NB4 (cell line): ENCODE measurements around the gene STKLD1.

Experiments used
- TF ChIP-seq, protein P1 (sequence below): IDR thresholded peaks from one replicate; pipeline ENCODE4 v1.5.1; 2012; ENCODE audit warnings: low read depth, low read length
- TF ChIP-seq, protein P2 (sequence below): IDR thresholded peaks from 2 replicates; pipeline ENCODE4 v1.6.1; 2011; ENCODE audit warnings: low read depth, low read length

DNA sequence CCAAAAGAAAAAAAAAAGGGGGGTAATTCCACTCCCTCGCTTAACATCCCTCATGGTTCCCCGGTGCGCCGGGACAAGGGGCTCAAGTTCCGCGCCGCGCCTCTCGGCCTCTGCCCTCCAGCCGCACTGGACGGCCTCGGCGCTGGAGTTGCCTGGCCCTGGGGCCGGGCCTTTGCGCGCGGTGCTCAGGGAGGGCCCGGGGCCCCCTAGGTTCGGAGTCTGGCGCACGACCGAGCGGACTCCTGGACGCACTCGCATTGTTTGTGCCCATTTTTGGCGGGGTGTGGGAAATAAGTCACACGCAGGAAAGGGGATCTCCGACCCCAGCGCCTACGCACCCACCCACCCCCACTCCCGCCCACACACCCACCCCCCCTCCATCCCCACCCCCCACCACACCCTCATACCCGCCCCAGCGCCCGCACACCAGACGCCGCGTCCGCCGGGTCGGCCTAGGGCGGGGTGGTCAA is 28.6 kb upstream of the STKLD1 start:
- TF ChIP-seq, protein P1, sequence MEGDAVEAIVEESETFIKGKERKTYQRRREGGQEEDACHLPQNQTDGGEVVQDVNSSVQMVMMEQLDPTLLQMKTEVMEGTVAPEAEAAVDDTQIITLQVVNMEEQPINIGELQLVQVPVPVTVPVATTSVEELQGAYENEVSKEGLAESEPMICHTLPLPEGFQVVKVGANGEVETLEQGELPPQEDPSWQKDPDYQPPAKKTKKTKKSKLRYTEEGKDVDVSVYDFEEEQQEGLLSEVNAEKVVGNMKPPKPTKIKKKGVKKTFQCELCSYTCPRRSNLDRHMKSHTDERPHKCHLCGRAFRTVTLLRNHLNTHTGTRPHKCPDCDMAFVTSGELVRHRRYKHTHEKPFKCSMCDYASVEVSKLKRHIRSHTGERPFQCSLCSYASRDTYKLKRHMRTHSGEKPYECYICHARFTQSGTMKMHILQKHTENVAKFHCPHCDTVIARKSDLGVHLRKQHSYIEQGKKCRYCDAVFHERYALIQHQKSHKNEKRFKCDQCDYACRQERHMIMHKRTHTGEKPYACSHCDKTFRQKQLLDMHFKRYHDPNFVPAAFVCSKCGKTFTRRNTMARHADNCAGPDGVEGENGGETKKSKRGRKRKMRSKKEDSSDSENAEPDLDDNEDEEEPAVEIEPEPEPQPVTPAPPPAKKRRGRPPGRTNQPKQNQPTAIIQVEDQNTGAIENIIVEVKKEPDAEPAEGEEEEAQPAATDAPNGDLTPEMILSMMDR, result no peak
- TF ChIP-seq, protein P2, sequence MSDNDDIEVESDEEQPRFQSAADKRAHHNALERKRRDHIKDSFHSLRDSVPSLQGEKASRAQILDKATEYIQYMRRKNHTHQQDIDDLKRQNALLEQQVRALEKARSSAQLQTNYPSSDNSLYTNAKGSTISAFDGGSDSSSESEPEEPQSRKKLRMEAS, result no peak
